NCI-H128 (cell line): ENCODE data around the gene CAMTA1.

Experiments used
- DNase-seq: peaks from one replicate; lab custom pipeline; 2025; ENCODE audit not compliant: unreplicated experiment; lab: John Stamatoyannopoulos, UW

CAMTA1 gene

GRCh38 chr1:6870571-6870970, 85.3 kb downstream of the CAMTA1 start:
- DNase-seq, result no peak

GRCh38 chr1:6871300-6871972, 86.2 kb downstream of the CAMTA1 start:
- no peak for DNase-seq

GRCh38 chr1:6872573-6873261, 87.5 kb downstream of the CAMTA1 start:
- no peak for DNase-seq

DNA sequence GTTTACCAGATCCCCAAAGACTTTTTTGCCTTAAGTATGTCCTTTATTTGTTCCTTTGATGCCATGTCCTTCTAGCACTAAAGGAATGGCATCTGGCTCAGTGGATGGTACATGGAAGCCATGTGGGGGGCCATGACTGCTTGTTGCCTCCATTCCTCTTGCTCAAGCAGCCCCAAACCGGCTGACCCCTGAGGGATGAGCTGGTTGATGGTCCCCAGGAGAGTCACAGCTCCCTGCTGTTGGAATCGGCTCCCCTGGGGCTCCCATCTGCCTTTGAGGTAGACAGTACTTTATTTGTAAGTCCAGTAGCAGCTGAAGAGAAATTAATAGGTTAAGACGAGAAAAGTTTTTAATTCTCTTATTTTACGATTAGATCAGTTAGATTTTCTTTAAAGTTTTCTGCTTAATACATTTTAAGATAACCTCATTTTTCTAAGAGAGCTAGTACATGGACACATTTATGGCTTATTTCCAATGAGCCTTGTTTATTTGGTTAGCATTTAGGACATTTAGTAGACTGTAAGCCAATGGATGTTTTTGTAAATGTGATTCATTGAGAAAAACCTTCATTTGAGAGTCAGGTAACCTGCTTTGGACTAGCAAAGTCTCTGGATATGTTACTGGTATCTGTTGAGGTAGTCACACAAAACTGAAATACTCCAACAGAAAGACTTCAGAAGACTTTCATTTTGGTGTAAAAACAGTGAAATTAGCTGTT, 88.2 kb downstream of the CAMTA1 start:
- no peak for DNase-seq

DNA sequence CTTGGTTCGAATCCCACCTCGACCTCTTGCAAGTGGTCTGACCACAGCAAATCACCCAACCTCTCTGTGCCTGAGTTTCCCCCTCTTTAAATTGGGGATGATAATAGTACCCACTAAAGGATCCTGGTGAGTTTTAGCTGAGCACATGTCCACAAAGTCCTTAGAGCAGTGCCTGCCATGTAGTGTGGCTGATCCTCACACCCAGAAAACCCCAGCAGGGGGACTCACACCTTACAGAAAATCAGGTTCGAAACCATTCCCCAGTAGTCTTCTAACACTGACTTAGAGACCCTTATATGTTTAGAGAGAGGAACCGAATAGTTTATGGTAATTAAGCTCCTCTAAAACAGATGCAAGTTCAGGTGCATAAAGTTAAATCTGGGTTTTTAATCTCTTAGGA, 89.0 kb downstream of the CAMTA1 start:
- no peak for DNase-seq

GRCh38 chr1:6880951-6881690, 95.9 kb downstream of the CAMTA1 start:
- no peak for DNase-seq

GRCh38 chr1:6882414-6882813, 97.2 kb downstream of the CAMTA1 start:
- DNase-seq, result no peak

- DNase-seq, result no peak
Observed at GRCh38 chr1:6884652-6885153, 99.4 kb downstream of the CAMTA1 start.

- DNase-seq, result no peak
Observed at GRCh38 chr1:6885426-6885825, 100.2 kb downstream of the CAMTA1 start.

GRCh38 chr1:6886523-6886922, 101.3 kb downstream of the CAMTA1 start:
- no peak for DNase-seq

DNA sequence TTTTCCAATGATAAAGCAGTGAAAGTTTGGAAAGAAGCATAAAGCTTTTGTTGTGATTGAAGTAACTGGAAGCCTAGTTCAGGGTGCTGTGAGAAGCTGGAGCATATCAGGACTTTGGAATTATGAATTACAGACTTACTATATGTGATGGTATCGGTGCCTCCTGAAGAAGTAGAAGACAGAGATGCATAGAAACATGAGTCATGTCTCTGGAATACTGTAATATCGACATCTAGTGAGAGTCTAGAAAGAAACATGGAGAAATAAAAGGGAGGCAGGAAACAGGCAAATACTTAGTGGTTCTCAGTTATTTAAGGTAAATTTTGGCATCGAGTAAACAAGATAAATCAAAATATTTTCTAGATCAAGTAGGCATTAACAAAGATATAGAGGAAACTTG, 103.0 kb downstream of the CAMTA1 start:
- DNase-seq, result no peak

GRCh38 chr1:6888870-6889269, 103.6 kb downstream of the CAMTA1 start:
- no peak for DNase-seq

DNA sequence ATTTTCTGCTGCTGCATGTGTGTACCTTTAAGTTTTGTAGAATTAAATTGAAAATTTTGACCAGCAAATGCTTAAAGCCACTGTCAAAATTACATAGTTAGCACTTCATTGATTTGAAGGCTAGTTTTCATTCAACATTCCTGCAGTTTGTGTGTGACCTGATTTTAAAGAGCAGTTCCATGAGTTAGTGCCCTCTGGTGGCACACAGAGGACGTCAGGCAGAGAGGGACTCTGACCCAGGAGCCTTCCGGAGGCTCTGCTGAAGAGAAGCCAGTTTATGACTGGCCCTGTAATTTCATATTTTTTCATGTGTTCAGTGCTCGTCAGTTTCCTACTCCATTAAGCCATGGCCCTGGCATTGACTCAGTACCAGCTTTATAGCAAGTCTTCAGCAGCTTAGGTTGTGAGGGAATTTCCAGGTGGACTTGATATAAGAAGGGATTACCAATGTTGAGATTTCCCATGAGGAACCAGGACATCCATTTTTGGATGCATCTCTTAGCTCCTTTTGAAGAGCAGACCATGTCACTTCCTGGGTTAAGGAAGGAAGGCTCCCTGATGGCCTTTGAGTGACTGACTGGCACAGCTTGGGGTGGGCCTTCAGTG, 104.7 kb downstream of the CAMTA1 start:
- no peak for DNase-seq

DNA sequence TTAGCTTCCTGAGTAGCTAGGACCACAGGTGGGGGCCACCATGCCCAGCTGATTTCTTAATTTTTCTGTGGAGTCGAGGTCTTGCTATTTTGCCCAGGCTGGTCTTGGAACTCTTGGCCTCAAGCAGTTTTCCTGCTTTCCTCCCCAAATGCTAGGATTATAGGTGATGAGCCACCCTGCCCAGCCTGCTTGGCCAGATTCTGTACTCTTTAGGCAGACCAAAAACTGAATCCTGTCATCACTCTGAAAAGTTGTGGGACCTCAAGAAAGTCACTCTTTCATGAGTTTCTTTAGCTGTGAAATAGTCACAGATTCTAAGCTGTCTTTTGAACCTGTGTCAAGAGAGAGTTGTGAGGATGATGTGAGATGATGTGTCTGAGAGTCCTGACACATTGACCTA, 105.4 kb downstream of the CAMTA1 start:
- no peak for DNase-seq

DNA sequence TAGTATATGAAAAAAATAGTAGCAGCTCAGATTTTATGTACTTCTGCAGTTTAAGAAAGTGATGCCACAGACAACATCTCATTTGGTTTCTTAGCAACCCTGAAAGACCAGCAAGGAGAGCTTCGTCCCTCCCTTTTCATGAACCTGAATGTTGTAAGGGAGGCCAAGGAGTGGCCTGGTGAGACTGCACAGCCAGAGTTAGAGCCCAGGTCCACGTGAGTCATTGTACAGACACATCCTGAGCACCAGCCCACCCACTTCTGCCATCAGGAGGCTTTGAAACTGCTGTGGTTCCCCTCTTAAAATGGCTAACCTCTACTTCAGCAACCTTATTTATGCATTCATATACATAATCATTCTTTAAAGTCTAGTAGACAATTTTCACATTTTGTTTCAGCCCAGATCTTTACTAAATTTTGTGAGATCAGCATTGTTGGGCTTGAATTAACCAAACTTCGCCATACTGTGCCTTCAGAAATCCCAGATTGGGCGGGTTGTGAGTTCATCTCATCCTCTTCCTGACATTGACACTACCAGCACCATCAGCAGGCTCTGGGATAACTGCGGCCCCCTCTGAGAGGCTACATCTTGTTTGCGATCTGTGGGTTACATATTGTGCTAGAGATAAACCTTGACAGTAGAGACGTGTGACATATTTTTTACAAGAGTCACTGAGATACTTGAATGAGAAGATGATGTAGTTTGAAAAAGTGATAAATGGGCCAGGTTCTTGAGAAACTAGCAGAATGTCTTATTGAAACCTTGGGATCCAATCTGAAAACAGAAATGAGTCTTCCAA, 106.7 kb downstream of the CAMTA1 start:
- DNase-seq, result no peak

GRCh38 chr1:6893388-6893787, 108.1 kb downstream of the CAMTA1 start:
- no peak for DNase-seq

- no peak for DNase-seq
Observed at GRCh38 chr1:6897138-6897537, 111.9 kb downstream of the CAMTA1 start.

DNA sequence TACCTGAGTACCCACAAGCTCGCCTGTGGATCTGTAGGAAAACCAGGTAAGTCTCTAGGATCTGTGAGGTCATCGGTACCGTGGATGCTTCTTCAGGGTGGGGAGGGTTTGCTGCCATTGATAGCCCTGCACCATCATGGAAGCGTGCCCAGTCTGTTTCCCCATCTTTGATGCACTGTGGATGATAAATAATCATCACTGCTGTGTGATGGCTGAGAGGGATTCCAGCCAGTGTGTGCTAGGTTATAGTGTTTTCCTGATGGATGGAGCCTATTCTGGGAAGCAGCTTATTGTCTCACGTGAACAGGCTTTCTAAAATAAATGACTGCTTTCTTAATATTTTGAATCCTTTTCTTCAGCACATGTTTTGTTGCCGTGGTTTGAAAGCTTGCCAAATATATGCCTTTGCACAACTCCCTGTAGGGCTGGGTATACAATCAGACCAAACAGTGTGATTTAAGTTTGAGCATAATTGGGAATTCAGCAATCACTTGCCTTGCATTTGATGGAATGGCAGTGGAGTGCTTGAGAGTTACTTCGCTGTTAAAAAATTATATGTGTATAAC, 113.8 kb downstream of the CAMTA1 start:
- DNase-seq, result no peak

GRCh38 chr1:6899621-6900020, 114.4 kb downstream of the CAMTA1 start:
- DNase-seq, result no peak

DNA sequence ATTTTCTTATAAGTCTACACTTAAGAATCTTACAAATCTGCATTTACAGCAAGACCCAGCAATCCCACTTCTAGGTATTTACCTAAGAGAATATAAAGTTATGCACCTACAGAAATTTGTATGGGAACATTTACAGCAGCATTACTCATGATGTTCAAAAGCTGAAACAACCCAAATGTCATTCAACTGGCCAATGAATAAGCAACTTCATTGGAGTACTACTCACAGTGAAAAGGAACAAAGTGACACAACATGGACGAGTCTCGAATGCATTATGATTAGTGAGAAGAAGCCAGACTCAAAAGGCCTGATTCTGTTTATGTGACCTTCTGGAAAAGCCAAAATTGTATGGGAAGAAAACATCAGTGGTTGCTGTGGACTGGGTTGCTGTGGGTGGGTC, 116.9 kb downstream of the CAMTA1 start:
- no peak for DNase-seq
